ENCODE results near the gene COL11A2. TPM values are rescaled to one million over a fixed set of nuclear protein-coding genes. Genes with fewer than 3 reads are reported as not detected.

The COL11A2 gene
- total RNA-seq, 2 donors from 2014 or later, result 0.78 to 2.3 TPM

- Histone ChIP-seq H3K27me3 (no peaks in the 10 kb centered on the region), H3K4me1 (no peaks in the 10 kb centered on the region), H3K36me3 (replicated peaks in 1 of 2; ENCODE audit: insufficient read depth in 1 of 2, low read depth in 2 of 2) (no peaks in the 10 kb centered on the region), H3K27ac (no peak overlapping the region), H3K9me3 (no peaks in the 10 kb centered on the region), H3K4me3 (no peak overlapping the region)
- 69 to 74% methylated on average over 5 to 6 of the region's 6 CpGs for WGBS, 2 donors
- TF ChIP-seq CTCF (IDR thresholded peaks at IDR 0.05) (no peak), POLR2A (IDR thresholded peaks at IDR 0.05) (no peak)
- intact Hi-C loops (cut with DNase I), result no loop called here
- DNase-seq (no peak), ATAC-seq (no peak)
Measured at GRCh38 chr6:33168284-33168601, 24.0 kb downstream of the COL11A2 start.

- 72 to 79% methylated on average over 18 to 19 of the region's 19 CpGs for WGBS, 2 donors
- H3K27ac ChIP-seq, result no peak overlapping the region
- H3K4me3 ChIP-seq, result no peak overlapping the region
- H3K9me3 ChIP-seq, result no peaks in the 10 kb centered on the region
- intact Hi-C loops (cut with DNase I), result no loop called here
- H3K27me3 ChIP-seq, result no peaks in the 10 kb centered on the region
- no peak for ATAC-seq
- H3K36me3 ChIP-seq (replicated peaks in 1 of 2; ENCODE audit: insufficient read depth in 1 of 2, low read depth in 2 of 2), result no peaks in the 10 kb centered on the region
- H3K4me1 ChIP-seq, result no peaks in the 10 kb centered on the region
- no peak for TF ChIP-seq CTCF (IDR thresholded peaks at IDR 0.05)
- TF ChIP-seq POLR2A (IDR thresholded peaks at IDR 0.05), result no peak
- no peak for DNase-seq
Measured at GRCh38 chr6:33167374-33168283, 24.6 kb downstream of the COL11A2 start.

GRCh38 chr6:33166811-33167210 is 25.5 kb downstream of the COL11A2 start:
- Histone ChIP-seq H3K4me3 (no peak overlapping the region), H3K27ac (no peak overlapping the region), H3K4me1 (peaks cover 6% of the 10 kb centered on the region), H3K36me3 (replicated peaks in 1 of 2; ENCODE audit: insufficient read depth in 1 of 2, low read depth in 2 of 2) (no peaks in the 10 kb centered on the region), H3K9me3 (no peaks in the 10 kb centered on the region), H3K27me3 (no peaks in the 10 kb centered on the region)
- DNase-seq (no peak), ATAC-seq (no peak)
- no peak for TF ChIP-seq POLR2A (IDR thresholded peaks at IDR 0.05)
- no peak for TF ChIP-seq CTCF (IDR thresholded peaks at IDR 0.05)
- WGBS, 2 donors, result 56 to 79% methylated on average over 7 of the region's 7 CpGs
- intact Hi-C loops (cut with DNase I), result no loop called here

- intact Hi-C loops (cut with DNase I), result no loop called here
- 50 to 75% methylated on average over 1 to 6 of the region's 6 CpGs for WGBS, 2 donors
- no peak overlapping the region for H3K4me3 ChIP-seq
- peaks cover 10% of the 10 kb centered on the region for H3K4me1 ChIP-seq
- TF ChIP-seq POLR2A (IDR thresholded peaks at IDR 0.05) (no peak), CTCF (IDR thresholded peaks at IDR 0.05) (no peak)
- no peaks in the 10 kb centered on the region for H3K9me3 ChIP-seq
- H3K36me3 ChIP-seq (replicated peaks in 1 of 2; ENCODE audit: insufficient read depth in 1 of 2, low read depth in 2 of 2), result no peaks in the 10 kb centered on the region
- no peak overlapping the region for H3K27ac ChIP-seq
- DNase-seq (no peak), ATAC-seq (no peak)
- H3K27me3 ChIP-seq, result no peaks in the 10 kb centered on the region
Measured at GRCh38 chr6:33166363-33166762, 25.9 kb downstream of the COL11A2 start.
